VCaP (cell line): ENCODE results near the gene SAFB.

Source experiments
- H3K27ac ChIP-seq: fragments of 450-650 bp; 2 replicates; pipeline ENCODE4 v1.5.1; 2017
- TF ChIP-seq, protein P1 (sequence below): fragments of 450-650 bp; conservative IDR thresholded peaks from 2 replicates; pipeline ENCODE4 v1.5.1; 2017; ENCODE audit warnings: mild to moderate bottlenecking, moderate library complexity

Gene SAFB

GRCh38 chr19:5681391-5682106 lies 58.7 kb downstream of the SAFB start:
- TF ChIP-seq, protein P1, sequence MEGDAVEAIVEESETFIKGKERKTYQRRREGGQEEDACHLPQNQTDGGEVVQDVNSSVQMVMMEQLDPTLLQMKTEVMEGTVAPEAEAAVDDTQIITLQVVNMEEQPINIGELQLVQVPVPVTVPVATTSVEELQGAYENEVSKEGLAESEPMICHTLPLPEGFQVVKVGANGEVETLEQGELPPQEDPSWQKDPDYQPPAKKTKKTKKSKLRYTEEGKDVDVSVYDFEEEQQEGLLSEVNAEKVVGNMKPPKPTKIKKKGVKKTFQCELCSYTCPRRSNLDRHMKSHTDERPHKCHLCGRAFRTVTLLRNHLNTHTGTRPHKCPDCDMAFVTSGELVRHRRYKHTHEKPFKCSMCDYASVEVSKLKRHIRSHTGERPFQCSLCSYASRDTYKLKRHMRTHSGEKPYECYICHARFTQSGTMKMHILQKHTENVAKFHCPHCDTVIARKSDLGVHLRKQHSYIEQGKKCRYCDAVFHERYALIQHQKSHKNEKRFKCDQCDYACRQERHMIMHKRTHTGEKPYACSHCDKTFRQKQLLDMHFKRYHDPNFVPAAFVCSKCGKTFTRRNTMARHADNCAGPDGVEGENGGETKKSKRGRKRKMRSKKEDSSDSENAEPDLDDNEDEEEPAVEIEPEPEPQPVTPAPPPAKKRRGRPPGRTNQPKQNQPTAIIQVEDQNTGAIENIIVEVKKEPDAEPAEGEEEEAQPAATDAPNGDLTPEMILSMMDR, result no peak
- H3K27ac ChIP-seq, result peak overlapping the region; percentile 73; the same call in 1 of the 2 replicates

DNA sequence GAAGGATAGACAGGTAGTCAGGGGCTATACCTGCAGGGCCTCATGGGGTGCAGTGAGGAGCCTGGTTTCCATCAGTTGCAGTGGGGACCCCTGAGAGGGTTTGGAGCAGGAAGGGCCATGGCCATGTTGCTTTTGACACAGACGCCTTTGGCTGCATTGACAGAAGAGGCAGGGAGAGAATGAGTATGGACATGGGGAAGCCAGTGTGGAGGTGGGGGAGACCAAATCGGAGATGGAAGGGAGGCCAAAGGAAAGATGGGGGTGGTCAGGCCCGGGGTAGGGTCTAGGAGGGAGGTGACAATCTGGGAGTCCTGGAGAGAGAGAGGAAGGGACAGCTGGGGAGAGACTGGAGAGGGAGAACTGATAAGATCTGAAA lies 59.2 kb downstream of the SAFB start:
- H3K27ac ChIP-seq, result no peak overlapping the region
- TF ChIP-seq, protein P1, result no peak

- TF ChIP-seq, protein P1, result no peak
- no peak overlapping the region for H3K27ac ChIP-seq
These were observed 60.4 kb downstream of the SAFB start for GRCh38 chr19:5683177-5683886.

- TF ChIP-seq, protein P1, result no peak
These were observed 62.0 kb downstream of the SAFB start for GRCh38 chr19:5684694-5685430.

GRCh38 chr19:5686326-5686646 lies 63.4 kb downstream of the SAFB start:
- TF ChIP-seq, protein P1, result no peak
- peak overlapping the region; percentile 60 for H3K27ac ChIP-seq

More at GRCh38 chr19:5684694-5685430, 62.0 kb downstream of the SAFB start:
- H3K27ac ChIP-seq, result no peak overlapping the region

GRCh38 chr19:5686647-5687359 lies 63.9 kb downstream of the SAFB start:
- H3K27ac ChIP-seq, result peak overlapping the region; percentile 60
- TF ChIP-seq, protein P1, result peak; percentile 87
